ENCODE results near the gene IL1R2.

The IL1R2 gene

GRCh38 chr2:101985793-101986164 is 6.0 kb upstream of the IL1R2 start:
- TF ChIP-seq ZBTB7A (IDR thresholded peaks at IDR 0.05; ENCODE audit: low read depth) (no peak), TCF12 (IDR thresholded peaks at IDR 0.05; ENCODE audit: low read depth) (no peak), FOXM1 (IDR thresholded peaks at IDR 0.05; ENCODE audit: borderline replicate concordance, low read depth) (no peak), CREB1 (IDR thresholded peaks at IDR 0.05; ENCODE audit: low read depth) (no peak), TAF1 (IDR thresholded peaks at IDR 0.05; ENCODE audit: low read depth) (no peak), MAX (IDR thresholded peaks at IDR 0.05) (no peak), TEAD4 (IDR thresholded peaks at IDR 0.05) (no peak), USF1 (IDR thresholded peaks at IDR 0.05) (no peak), NFIC (IDR thresholded peaks at IDR 0.05) (no peak), EGR1 (IDR thresholded peaks at IDR 0.05) (no peak), YY1 (IDR thresholded peaks at IDR 0.05; ENCODE audit: low read depth) (no peak), CEBPB (IDR thresholded peaks at IDR 0.05) (no peak), RAD21 (IDR thresholded peaks at IDR 0.05; ENCODE audit: low read depth) (no peak), EP300 (IDR thresholded peaks at IDR 0.05; ENCODE audit: borderline replicate concordance) (no peak), REST (IDR thresholded peaks at IDR 0.05; ENCODE audit: low read depth) (no peak)

- TF ChIP-seq REST (IDR thresholded peaks at IDR 0.05; ENCODE audit: low read depth) (no peak), TEAD4 (IDR thresholded peaks at IDR 0.05) (peak; percentile 76), EP300 (IDR thresholded peaks at IDR 0.05; ENCODE audit: borderline replicate concordance) (peak; percentile 91), TCF12 (IDR thresholded peaks at IDR 0.05; ENCODE audit: low read depth) (peak; percentile 69), FOXM1 (IDR thresholded peaks at IDR 0.05; ENCODE audit: borderline replicate concordance, low read depth) (peak; percentile 72; the same call in 1 of the 2 replicates), CEBPB (IDR thresholded peaks at IDR 0.05) (no peak; the same call in 1 of the 2 replicates), MAX (IDR thresholded peaks at IDR 0.05) (no peak; the same call in 1 of the 2 replicates), EGR1 (IDR thresholded peaks at IDR 0.05) (no peak), CREB1 (IDR thresholded peaks at IDR 0.05; ENCODE audit: low read depth) (no peak), ZBTB7A (IDR thresholded peaks at IDR 0.05; ENCODE audit: low read depth) (no peak), YY1 (IDR thresholded peaks at IDR 0.05; ENCODE audit: low read depth) (peak; percentile 37; the same call in 1 of the 2 replicates), NFIC (IDR thresholded peaks at IDR 0.05) (peak; percentile 64; the same call in 1 of the 2 replicates), TAF1 (IDR thresholded peaks at IDR 0.05; ENCODE audit: low read depth) (no peak), USF1 (IDR thresholded peaks at IDR 0.05) (no peak), RAD21 (IDR thresholded peaks at IDR 0.05; ENCODE audit: low read depth) (no peak)
Measured at GRCh38 chr2:101986376-101986775, 5.4 kb upstream of the IL1R2 start.

GRCh38 chr2:101986804-101987740 is 4.7 kb upstream of the IL1R2 start:
- TF ChIP-seq YY1 (IDR thresholded peaks at IDR 0.05; ENCODE audit: low read depth): no peak
- TF ChIP-seq REST (IDR thresholded peaks at IDR 0.05; ENCODE audit: low read depth): no peak
- peak; percentile 57; the same call in 1 of the 2 replicates for TF ChIP-seq MAX (IDR thresholded peaks at IDR 0.05)
- peak; percentile 67 for TF ChIP-seq FOXM1 (IDR thresholded peaks at IDR 0.05; ENCODE audit: borderline replicate concordance, low read depth)
- TF ChIP-seq NFIC (IDR thresholded peaks at IDR 0.05): peak; percentile 90
- peak; percentile 79 for TF ChIP-seq TCF12 (IDR thresholded peaks at IDR 0.05; ENCODE audit: low read depth)
- TF ChIP-seq CEBPB (IDR thresholded peaks at IDR 0.05): peak; percentile 92
- peak; percentile 20; the same call in 1 of the 2 replicates for TF ChIP-seq RAD21 (IDR thresholded peaks at IDR 0.05; ENCODE audit: low read depth)
- no peak for TF ChIP-seq ZBTB7A (IDR thresholded peaks at IDR 0.05; ENCODE audit: low read depth)
- peak; percentile 91 for TF ChIP-seq EP300 (IDR thresholded peaks at IDR 0.05; ENCODE audit: borderline replicate concordance)
- peak; percentile 96 for TF ChIP-seq TEAD4 (IDR thresholded peaks at IDR 0.05)
- peak; percentile 75 for TF ChIP-seq EGR1 (IDR thresholded peaks at IDR 0.05)

All from Ishikawa (cell line).